Calu3 (cell line): Measurements from ENCODE around the gene CLCNKB. TPM values are rescaled to one million over a fixed set of nuclear protein-coding genes. Genes with fewer than 3 reads are reported as not detected.
A peak's percentile ranks its signal among the peaks of the same experiment; 100 is the strongest.

Experiments
- BruUV-seq: library from RNA; stranded (reverse); fragments of 400-500 nt; replicated peaks from 2 replicates; lab custom pipeline; 2021; lab: Mats Ljungman, UMichigan
- CTCF ChIA-PET: fragments of 300-600 bp; sonication (Branson Sonifier 250); formaldehyde crosslinking; loops from one replicate; lab custom pipeline; 2022; ENCODE audit warnings: antibody characterized with exemption; lab: Charles Lee
- DNase-seq: peaks from one replicate; pipeline ENCODE4 v3.0.0; 2022
- H3K27ac Mint-ChIP-seq: one replicate; pipeline ENCODE4 v1.8.0; 2022; ENCODE audit warnings: mixed read lengths; ENCODE audit not compliant: unreplicated experiment
- H3K27me3 Mint-ChIP-seq: one replicate; pipeline ENCODE4 v1.8.0; 2022; ENCODE audit warnings: mixed read lengths; ENCODE audit not compliant: unreplicated experiment
- H3K36me3 Mint-ChIP-seq: one replicate; pipeline ENCODE4 v1.8.0; 2022; ENCODE audit warnings: mild to moderate bottlenecking, moderate library complexity, mixed read lengths; ENCODE audit not compliant: insufficient read depth, unreplicated experiment
- H3K4me1 Mint-ChIP-seq: one replicate; pipeline ENCODE4 v1.8.0; 2022; ENCODE audit warnings: mild to moderate bottlenecking, low read depth, mixed read lengths; ENCODE audit not compliant: unreplicated experiment
- H3K4me3 Mint-ChIP-seq: one replicate; pipeline ENCODE4 v1.8.0; 2022; ENCODE audit warnings: mild to moderate bottlenecking, low read depth, moderate library complexity, mixed read lengths; ENCODE audit not compliant: unreplicated experiment
- H3K9me3 Mint-ChIP-seq: one replicate; pipeline ENCODE4 v1.8.0; 2022; ENCODE audit warnings: low read depth, mixed read lengths; ENCODE audit not compliant: unreplicated experiment
- CTCF ChIP-seq: fragments of 200-600 bp; IDR thresholded peaks from one replicate; pipeline ENCODE4 v1.8.0; 2022; ENCODE audit warnings: antibody characterized with exemption; ENCODE audit not compliant: unreplicated experiment
- intact Hi-C: fragments of 100-400 bp; cut with micrococcal nuclease; formaldehyde crosslinking; loops from one replicate; pipeline ENCODE4 v1.10.0; 2022; ENCODE audit not compliant: unreplicated experiment
- total RNA-seq: library from RNA; stranded (reverse); gene quantifications from 2 replicates; pipeline ENCODE4 v1.2.3, GENCODE V29; 2022

The CLCNKB gene
- total RNA-seq, 1 experiment from 2014 or later = not detected

GRCh38 chr1:16013220-16013907, 30.2 kb upstream of the CLCNKB start:
- Mint-ChIP-seq H3K4me1 (peaks cover 8% of the 10 kb centered on the region), H3K9me3 (no peaks in the 10 kb centered on the region), H3K4me3 (peak overlapping the region; percentile 41), H3K27me3 (no peaks in the 10 kb centered on the region), H3K27ac (no peak overlapping the region), H3K36me3 (peaks cover 4% of the 10 kb centered on the region)
- TF ChIP-seq CTCF = no peak
- intact Hi-C loops = no loop called here
- CTCF ChIA-PET = no interaction called here
- DNase-seq = peak; percentile 57
- no TSS peak for BruUV-seq

GRCh38 chr1:16013908-16014258, 29.7 kb upstream of the CLCNKB start:
- intact Hi-C loops = no loop called here
- no peak overlapping the region for H3K27ac Mint-ChIP-seq

GRCh38 chr1:16014509-16015482, 28.8 kb upstream of the CLCNKB start:
- BruUV-seq = no TSS peak
- H3K9me3 Mint-ChIP-seq = no peaks in the 10 kb centered on the region
- H3K4me1 Mint-ChIP-seq = peaks cover 8% of the 10 kb centered on the region
- H3K27me3 Mint-ChIP-seq = peaks cover 12% of the 10 kb centered on the region
- H3K27ac Mint-ChIP-seq = no peak overlapping the region
- no peak for DNase-seq
- CTCF ChIA-PET = no interaction called here
- peaks cover 4% of the 10 kb centered on the region for H3K36me3 Mint-ChIP-seq
- intact Hi-C loops = no loop called here
- no peak overlapping the region for H3K4me3 Mint-ChIP-seq
- no peak for TF ChIP-seq CTCF

More at GRCh38 chr1:16013908-16014258, 29.7 kb upstream of the CLCNKB start:
- CTCF ChIA-PET = no interaction called here
- no peak for TF ChIP-seq CTCF
- DNase-seq = no peak
- H3K27me3 Mint-ChIP-seq = peaks cover 3% of the 10 kb centered on the region
- BruUV-seq = no TSS peak
- peaks cover 4% of the 10 kb centered on the region for H3K36me3 Mint-ChIP-seq
- peaks cover 8% of the 10 kb centered on the region for H3K4me1 Mint-ChIP-seq
- H3K4me3 Mint-ChIP-seq = peak overlapping the region; percentile 41
- no peaks in the 10 kb centered on the region for H3K9me3 Mint-ChIP-seq

GRCh38 chr1:16015491-16015890, 28.1 kb upstream of the CLCNKB start:
- CTCF ChIA-PET = no interaction called here
- Mint-ChIP-seq H3K27me3 (peaks cover 14% of the 10 kb centered on the region), H3K9me3 (no peaks in the 10 kb centered on the region), H3K36me3 (peaks cover 4% of the 10 kb centered on the region), H3K27ac (no peak overlapping the region), H3K4me1 (peaks cover 8% of the 10 kb centered on the region), H3K4me3 (no peak overlapping the region)
- DNase-seq = no peak
- no peak for TF ChIP-seq CTCF
- no TSS peak for BruUV-seq
- intact Hi-C loops = no loop called here
